HG03039 (cell line): ENCODE results near the gene PFN1.
"Not testable (repeated sequence)": the region's sequence is repeated elsewhere in the genome, so short reads cannot be mapped to it uniquely, and the experiment has no call there.

Source experiments
- ATAC-seq: cut with Tn5 transposase; IDR thresholded peaks from one replicate; pipeline ENCODE4 v1.9.1; 2021; ENCODE audit warnings: mild to moderate bottlenecking, moderate library complexity; ENCODE audit not compliant: unreplicated experiment

Gene PFN1

GRCh38 chr17:4926577-4927335, 21.6 kb downstream of the PFN1 start:
- not testable (repeated sequence) for ATAC-seq

- no peak for ATAC-seq
These were observed 27.0 kb downstream of the PFN1 start for GRCh38 chr17:4921320-4921719.

- no peak for ATAC-seq
These were observed 27.8 kb downstream of the PFN1 start for GRCh38 chr17:4920351-4921048.

DNA sequence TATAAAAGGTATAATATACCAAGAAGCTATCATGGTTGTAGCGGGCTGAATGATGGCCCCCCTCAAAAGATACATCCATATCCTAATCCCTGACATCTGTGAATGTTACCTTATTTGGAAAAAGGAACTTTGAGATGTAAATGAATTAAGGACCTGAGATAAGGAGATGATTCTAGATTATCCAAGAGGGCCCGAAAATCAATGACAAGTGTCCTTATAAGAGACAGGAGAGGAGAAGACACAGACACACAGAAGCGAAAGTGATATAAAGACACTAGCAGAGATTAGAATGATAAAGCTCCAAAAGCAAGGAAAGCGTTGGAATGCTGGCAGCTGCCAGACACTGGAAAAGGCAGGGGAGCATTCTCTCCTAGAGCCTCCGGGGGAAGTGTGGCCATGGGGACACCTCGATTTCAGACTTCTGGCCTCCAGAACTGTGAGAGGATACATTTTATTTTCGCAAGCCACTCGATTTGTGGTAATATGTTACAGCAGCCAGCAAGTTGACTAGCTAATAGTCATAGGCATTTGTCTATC, 28.8 kb downstream of the PFN1 start:
- ATAC-seq = no peak

DNA sequence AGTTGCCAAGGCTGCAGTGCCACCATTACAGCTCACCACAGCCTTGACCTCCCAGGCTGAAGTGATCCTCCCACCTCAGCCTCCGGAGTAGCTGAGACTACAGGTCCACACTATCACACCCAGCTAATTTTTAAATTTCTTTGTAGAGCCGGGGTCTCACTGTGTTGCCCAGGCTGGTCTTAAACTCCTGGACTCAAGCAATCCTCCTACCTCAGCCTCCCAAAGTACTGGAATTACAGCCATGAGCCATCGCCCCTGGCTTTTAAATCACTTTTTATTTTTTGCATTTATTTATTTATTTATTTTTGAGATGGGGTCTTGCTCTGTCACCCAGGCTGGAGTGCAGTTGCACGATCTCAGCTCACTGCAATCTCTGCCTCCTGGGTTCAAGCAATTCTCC, 33.8 kb downstream of the PFN1 start:
- ATAC-seq = not testable (repeated sequence)

DNA sequence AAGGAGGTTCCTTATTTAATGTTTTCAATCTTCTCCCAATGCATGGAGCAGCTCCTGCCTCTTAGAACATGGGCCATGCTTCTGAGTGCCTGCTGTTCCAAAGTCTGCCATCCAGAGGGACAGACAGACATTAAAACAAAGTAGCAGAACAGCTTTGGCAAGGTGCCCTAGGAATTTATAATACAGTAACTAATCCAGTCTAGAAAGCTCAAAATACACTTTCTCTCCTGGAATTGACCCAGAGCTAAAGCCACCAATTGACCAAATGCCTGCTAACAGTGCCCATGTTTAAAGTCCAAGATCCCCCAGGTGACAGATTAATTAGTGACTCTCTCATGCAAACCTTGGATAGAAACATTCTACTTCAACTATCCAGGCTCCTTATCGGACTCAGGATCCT, 34.3 kb downstream of the PFN1 start:
- ATAC-seq = no peak

DNA sequence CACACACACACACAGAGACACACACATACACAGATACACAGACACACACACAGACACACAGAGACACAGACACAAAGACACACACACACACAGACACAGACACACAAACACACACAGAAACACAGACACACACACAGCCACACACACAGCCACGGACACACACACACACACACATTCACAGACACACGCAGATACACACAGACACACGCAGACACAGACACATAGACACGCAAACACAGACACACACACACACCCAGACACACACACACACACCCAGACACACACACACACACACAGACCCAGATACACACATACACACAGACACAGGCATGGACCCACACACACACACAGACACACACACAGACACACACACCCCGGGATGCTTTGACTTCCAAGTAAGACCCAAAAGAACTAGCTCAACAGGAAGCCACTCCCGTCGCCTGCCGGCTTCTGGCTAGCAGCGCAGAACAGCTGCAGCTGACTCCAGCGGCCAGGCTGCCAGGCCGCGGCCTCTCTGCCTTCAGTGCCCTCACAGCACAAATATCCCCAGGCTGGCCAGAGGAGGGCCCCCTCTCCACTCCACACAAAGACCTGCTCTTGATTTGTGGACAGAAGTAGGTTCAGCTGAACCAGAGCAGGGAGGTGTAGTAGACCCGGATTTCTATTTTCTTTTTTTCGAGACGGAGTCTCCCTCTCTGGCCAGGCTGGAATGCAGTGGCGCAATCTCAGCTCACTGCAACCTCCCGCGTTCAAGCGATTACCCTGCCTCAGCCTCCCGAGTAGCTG, 39.4 kb downstream of the PFN1 start:
- ATAC-seq = no peak

- no peak for ATAC-seq
These were observed 40.0 kb downstream of the PFN1 start for GRCh38 chr17:4908301-4908700.

- ATAC-seq = not testable (repeated sequence)
These were observed 41.7 kb downstream of the PFN1 start for GRCh38 chr17:4906642-4907041.

GRCh38 chr17:4903051-4903818, 45.1 kb downstream of the PFN1 start, which contains the start of gene CHRNE:
CHRNE (minus strand) TSS chr17:4903098; CDS start chr17:4903063, 35 bp downstream.
- ATAC-seq = no peak

DNA sequence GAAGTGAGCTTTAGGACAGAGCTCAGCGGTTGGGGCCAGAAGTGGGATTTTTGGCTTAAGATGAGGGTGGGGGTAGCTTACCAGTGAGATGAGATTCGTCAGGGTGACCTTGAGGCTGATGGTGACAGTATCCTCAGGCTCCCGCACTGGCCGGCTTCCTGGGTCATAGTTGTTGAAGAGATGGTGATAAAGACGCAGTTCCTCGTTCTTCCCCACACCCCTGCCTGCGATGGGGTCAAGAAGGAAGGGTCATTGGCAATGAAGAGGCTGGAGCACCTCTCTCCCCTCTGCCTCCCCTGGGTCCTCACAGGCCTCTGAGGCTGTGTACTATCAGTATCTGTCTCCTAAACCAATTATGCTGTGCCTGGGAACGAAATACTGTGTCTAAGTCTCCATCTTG, 45.8 kb downstream of the PFN1 start:
- no peak for ATAC-seq

- no peak for ATAC-seq
These were observed 46.5 kb downstream of the PFN1 start for GRCh38 chr17:4901648-4902344.

GRCh38 chr17:4901108-4901647, 47.2 kb downstream of the PFN1 start:
- ATAC-seq = no peak

- no peak for ATAC-seq
These were observed 47.9 kb downstream of the PFN1 start for GRCh38 chr17:4900231-4901107.

- ATAC-seq = no peak
These were observed 48.7 kb downstream of the PFN1 start, which contains the start of gene C17orf107 for GRCh38 chr17:4899341-4900230. C17orf107 (plus strand) TSS chr17:4899536; CDS start chr17:4899763, 227 bp downstream.

- ATAC-seq = no peak
These were observed 49.4 kb downstream of the PFN1 start for GRCh38 chr17:4898927-4899326.

GRCh38 chr17:4898351-4898750, 50.0 kb downstream of the PFN1 start:
- no peak for ATAC-seq

- ATAC-seq = no peak
These were observed 50.5 kb downstream of the PFN1 start for GRCh38 chr17:4897785-4898184.
